ENCODE data around the gene MS4A18.

Gene MS4A18

GRCh38 chr11:60786811-60787567 is 62.5 kb downstream of the MS4A18 start:
- no peak for DNase-seq (ENCODE audit: low spot score)

DNA sequence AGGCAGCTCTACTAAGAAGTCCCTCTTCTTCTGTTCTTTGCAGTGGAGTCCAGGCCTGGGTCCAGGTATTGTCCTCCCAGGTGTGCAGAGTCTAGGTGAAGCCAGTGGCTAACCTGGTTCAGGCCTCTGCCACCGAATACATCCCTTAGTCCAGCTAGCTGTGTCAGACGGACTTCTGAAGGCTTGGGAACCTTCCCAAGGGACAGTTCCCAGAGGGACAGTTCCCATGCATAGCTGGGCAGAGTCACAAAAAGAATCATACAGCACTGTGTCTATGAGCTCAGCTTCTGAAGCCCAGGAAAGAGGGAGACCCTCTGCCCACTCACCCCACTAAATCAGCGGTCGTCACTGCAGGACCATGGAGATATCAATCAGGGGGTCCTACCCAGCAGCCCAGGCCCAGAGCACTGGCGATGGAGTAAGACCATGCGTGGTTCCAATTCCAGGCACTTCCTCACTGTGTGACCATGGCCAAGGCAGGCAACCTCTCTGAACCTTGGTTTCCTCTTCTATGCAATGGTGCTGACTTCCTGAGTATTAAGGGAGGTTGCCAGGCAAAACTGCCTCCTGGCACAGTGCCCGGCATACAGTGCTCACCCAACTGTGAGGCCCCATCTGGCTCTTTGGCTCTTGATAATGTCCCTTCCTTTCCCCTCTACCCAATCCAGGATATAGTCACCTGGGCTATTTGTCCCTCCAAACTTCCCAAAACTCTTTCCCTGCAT is 64.0 kb downstream of the MS4A18 start:
- DNase-seq (ENCODE audit: low spot score): no peak

- DNase-seq (ENCODE audit: low spot score): no peak
Observed at GRCh38 chr11:60790726-60791125, 66.2 kb downstream of the MS4A18 start.

DNA sequence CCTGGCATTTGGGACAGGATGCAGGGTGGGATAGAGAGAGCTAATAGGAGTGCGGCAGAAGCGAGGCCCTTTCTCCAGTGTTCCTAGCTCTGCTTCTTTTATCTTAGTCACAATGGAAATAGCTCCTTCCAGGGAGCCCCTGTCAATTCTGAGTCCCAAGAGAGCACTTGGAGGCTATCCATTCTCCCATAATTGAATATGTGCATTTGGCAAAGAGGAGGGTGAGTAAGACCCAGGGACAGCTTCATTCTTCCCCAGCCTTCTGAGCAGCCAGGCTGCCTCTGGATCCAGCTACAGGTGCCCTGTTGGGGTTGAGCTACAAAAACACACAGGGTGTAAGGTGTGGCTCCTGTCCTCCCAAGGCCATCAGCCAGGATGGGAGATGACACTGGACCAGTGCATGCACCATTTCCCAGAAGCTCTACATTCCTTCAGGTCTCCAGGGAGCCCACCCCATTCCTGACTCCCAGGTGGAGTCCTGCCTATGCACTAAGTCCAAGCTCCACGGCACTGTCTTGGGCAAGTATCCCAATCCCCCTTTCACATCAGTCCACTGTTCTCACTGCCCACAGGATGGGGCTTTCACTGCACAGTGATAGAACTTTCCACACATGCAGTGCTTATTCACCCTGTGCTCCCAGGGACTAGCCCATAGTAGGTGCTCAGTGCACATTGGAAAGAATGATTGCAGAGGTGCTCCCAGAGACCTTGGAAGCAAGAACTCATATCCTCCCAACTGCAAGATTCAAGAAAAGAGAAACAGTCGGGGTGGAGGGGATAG is 66.8 kb downstream of the MS4A18 start:
- no peak for DNase-seq (ENCODE audit: low spot score)

DNA sequence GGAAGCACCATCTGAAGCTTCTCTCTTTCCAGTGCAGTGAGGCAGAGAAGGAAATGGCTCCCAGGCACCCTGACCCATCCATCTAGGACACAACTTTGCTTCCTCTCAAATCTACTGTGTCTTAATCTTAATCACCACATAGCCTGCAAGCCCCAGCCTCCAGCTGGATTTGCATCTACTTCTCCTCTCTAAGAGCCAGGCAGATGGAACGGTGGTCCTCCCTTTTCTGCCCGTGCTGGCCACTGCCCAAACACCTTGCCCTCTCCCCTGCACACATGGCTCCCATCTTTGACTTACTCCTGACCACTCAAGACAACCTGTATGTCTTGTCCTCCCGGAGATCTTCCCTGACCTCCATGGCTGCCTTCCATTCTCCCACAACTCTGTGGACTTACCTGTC is 68.0 kb downstream of the MS4A18 start:
- DNase-seq (ENCODE audit: low spot score): no peak
